Breast epithelium (tissue), 4 donors: ENCODE measurements around the gene CEACAM6. TPM values are rescaled to one million over a fixed set of nuclear protein-coding genes. Genes with fewer than 3 reads are reported as not detected.

Experiments
- DNase-seq, 2 donors: peaks; one replicate each; pipeline ENCODE4 v3.0.0-alpha.2; 2019; ENCODE audit warnings: low spot score in 2 of 2
- H3K27ac ChIP-seq, 2 donors: fragments of 200-600 bp; sonication (generic) in 1 of 2; one replicate each; pipeline ENCODE4 v1.5.1; 2016 to 2019; ENCODE audit warnings: mild to moderate bottlenecking in 1 of 2
- H3K27me3 ChIP-seq, 2 donors: fragments of 200-600 bp; sonication (generic) in 1 of 2; one replicate each; pipeline versions ENCODE4 v1.5.1 to v1.6.0; 2017 to 2019; ENCODE audit warnings: control low read depth in 1 of 2, mild to moderate bottlenecking in 1 of 2
- H3K36me3 ChIP-seq: fragments of 200-600 bp; one replicate; pipeline ENCODE4 v1.5.1; 2019
- H3K4me1 ChIP-seq, 2 donors: fragments of 200-600 bp; sonication (generic); one replicate each; pipeline ENCODE4 v1.5.1; 2016 to 2019; ENCODE audit warnings: control low read depth in 1 of 2
- H3K4me3 ChIP-seq, 3 donors: fragments of 200-600 bp; sonication (generic); 1 replicate in 2 of 3; 2 replicates in 1 of 3; pipeline ENCODE4 v1.5.1; 2016 to 2019; ENCODE audit warnings: mild to moderate bottlenecking in 3 of 3, moderate library complexity in 2 of 3
- H3K9me3 ChIP-seq, 2 donors: fragments of 200-600 bp; sonication (generic) in 1 of 2; one replicate each; pipeline ENCODE4 v1.5.1; 2016 to 2019; ENCODE audit warnings: control low read depth in 1 of 2
- POLR2A ChIP-seq: fragments of 450-650 bp; IDR thresholded peaks from one replicate; pipeline ENCODE4 v1.6.1; 2016; ENCODE audit warnings: antibody characterized with exemption, mild to moderate bottlenecking, moderate library complexity
- POLR2AphosphoS5 ChIP-seq, 3 donors: sonication (generic); formaldehyde crosslinking; IDR thresholded peaks; one replicate each; pipeline ENCODE4 v1.6.1; 2017; ENCODE audit warnings: antibody characterized with exemption in 3 of 3
- intact Hi-C: fragments of 100-400 bp; cut with DNase I; formaldehyde crosslinking; loops from one replicate; pipeline ENCODE4 v1.15.1; 2023; ENCODE audit warnings: low total_unique reads
- total RNA-seq, 3 donors: library from RNA; depleted of rRNA; stranded (reverse); fragments of >200 nt; gene quantifications; one replicate each; pipeline ENCODE4 v1.1.0, GENCODE V29; 2016
- TF ChIP-seq, protein P1 (sequence below), 3 donors: fragments of 450-650 bp; IDR thresholded peaks; one replicate each; pipeline ENCODE4 v1.5.1; 2016 to 2017; ENCODE audit warnings: antibody characterized with exemption in 3 of 3, mild to moderate bottlenecking in 3 of 3, moderate library complexity in 3 of 3

The CEACAM6 gene
- total RNA-seq, 3 donors from 2014 or later = 1.0 to 6.9 TPM; not detected in 1

DNA sequence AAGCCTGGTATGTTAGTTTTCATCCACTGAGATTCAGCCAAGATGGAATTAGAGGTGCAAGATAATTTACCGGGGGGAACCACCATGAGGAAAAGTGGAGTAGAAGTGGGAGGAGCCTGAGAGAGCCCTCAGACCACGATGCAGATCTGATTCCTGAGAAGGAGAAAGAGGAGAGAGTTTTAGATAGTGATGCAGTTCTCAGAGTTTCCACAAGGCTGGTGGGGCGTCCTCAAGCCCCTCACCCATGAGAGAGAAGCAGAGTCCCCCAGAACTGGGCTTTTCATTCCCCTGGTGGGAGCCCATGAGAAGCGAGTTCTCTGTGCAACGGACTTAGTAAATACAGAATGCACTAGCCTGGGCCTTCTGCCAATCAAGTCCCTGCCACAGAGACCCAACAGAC is 28.8 kb upstream of the CEACAM6 start:
- no peaks in the 10 kb centered on the region for H3K9me3 ChIP-seq
- no peaks in the 10 kb centered on the region for H3K4me1 ChIP-seq
- H3K36me3 ChIP-seq = no peaks in the 10 kb centered on the region
- H3K27ac ChIP-seq = no peak overlapping the region
- TF ChIP-seq, protein P1, sequence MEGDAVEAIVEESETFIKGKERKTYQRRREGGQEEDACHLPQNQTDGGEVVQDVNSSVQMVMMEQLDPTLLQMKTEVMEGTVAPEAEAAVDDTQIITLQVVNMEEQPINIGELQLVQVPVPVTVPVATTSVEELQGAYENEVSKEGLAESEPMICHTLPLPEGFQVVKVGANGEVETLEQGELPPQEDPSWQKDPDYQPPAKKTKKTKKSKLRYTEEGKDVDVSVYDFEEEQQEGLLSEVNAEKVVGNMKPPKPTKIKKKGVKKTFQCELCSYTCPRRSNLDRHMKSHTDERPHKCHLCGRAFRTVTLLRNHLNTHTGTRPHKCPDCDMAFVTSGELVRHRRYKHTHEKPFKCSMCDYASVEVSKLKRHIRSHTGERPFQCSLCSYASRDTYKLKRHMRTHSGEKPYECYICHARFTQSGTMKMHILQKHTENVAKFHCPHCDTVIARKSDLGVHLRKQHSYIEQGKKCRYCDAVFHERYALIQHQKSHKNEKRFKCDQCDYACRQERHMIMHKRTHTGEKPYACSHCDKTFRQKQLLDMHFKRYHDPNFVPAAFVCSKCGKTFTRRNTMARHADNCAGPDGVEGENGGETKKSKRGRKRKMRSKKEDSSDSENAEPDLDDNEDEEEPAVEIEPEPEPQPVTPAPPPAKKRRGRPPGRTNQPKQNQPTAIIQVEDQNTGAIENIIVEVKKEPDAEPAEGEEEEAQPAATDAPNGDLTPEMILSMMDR (IDR thresholded peaks at IDR 0.05) = no peak
- TF ChIP-seq POLR2A (no peak), POLR2AphosphoS5 (IDR thresholded peaks at IDR 0.05) (no peak)
- no peak for DNase-seq
- intact Hi-C loops = no loop called here
- H3K4me3 ChIP-seq = no peak overlapping the region
- peaks cover 0 to 16% of the 10 kb centered on the region in 2 donors for H3K27me3 ChIP-seq

DNA sequence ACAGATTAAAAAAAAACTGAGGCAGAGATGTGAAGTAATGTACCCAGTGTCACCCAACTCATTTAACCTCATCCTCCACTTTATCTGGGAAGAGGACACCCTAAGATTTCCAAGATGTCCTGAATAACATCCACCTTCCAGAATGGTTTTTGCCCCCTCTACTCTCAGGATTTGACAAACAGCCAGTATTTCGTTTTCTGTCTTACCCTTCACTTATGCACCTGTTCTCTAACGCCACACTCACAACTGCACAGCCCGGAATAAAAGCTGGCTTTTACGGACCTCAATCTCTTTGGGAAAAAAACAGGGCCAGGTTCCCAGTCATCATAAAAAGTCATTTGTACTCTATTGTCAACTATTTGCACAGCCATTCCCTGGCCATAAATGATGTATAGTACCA is 21.2 kb upstream of the CEACAM6 start:
- Histone ChIP-seq H3K27ac (peak overlapping the region in 1 of 2 donors; percentile 55), H3K36me3 (no peaks in the 10 kb centered on the region), H3K9me3 (no peaks in the 10 kb centered on the region), H3K27me3 (peaks cover 0 to 4% of the 10 kb centered on the region in 2 donors), H3K4me1 (no peaks in the 10 kb centered on the region), H3K4me3 (no peak overlapping the region)
- intact Hi-C loops = no loop called here
- no peak for DNase-seq
- TF ChIP-seq, protein P1 (IDR thresholded peaks at IDR 0.05) = no peak

DNA sequence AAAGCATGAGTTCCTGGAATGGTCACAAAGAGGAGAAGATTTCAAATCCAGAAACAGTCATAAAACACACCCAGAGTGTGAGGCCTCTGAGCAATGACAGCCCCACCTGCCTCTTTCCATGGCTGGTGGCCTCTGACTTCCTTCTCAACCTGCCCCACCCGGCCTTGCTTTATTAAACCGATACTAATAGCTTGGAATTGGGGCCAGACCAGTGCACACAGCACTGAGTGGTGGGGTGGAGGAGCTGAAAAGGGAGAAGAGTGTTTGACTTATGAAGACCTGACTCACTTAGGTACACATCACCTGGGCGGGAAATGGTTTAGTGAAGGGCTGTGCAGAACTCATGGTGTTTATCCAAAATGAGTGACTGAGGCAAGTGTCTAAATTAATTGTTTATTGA is 20.7 kb upstream of the CEACAM6 start:
- peak overlapping the region in 1 of 2 donors; percentile 55 for H3K27ac ChIP-seq
- intact Hi-C loops = no loop called here
- no peaks in the 10 kb centered on the region for H3K9me3 ChIP-seq
- no peaks in the 10 kb centered on the region for H3K36me3 ChIP-seq
- DNase-seq = no peak
- no peak overlapping the region for H3K4me3 ChIP-seq
- peaks cover 0 to 4% of the 10 kb centered on the region in 2 donors for H3K27me3 ChIP-seq
- TF ChIP-seq POLR2AphosphoS5 (IDR thresholded peaks at IDR 0.05) (no peak), POLR2A (no peak)
- TF ChIP-seq, protein P1 (IDR thresholded peaks at IDR 0.05) = no peak
- no peaks in the 10 kb centered on the region for H3K4me1 ChIP-seq

DNA sequence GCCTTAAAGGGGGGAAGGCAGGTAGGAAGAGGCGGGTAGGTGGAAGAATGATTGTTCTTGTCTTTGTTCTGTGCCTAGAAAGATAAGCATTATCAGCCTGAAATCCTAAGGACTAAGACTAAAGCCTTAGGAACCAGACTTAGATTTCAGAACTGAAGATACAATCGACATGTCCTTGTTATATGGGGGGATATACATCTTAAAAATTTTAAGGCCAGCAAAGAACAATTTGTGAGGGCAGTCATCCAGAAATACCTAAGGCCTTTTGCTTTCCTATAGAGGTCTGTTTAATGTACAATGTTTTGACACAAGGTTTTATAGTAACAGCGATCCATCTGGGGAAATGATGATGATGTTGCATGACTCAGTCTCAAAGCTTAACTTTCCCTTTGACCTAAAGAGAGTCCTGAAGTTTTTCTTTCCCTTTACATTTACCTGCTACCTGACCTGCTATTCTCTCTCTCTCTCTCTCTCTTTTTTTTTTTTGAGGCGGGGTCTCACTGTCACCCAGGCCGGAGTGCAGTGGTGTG is 20.2 kb upstream of the CEACAM6 start:
- Histone ChIP-seq H3K9me3 (no peaks in the 10 kb centered on the region), H3K4me3 (no peak overlapping the region), H3K36me3 (no peaks in the 10 kb centered on the region), H3K27ac (peak overlapping the region in 1 of 2 donors; percentile 55), H3K4me1 (no peaks in the 10 kb centered on the region), H3K27me3 (peaks cover 0 to 4% of the 10 kb centered on the region in 2 donors)
- TF ChIP-seq, protein P1 (IDR thresholded peaks at IDR 0.05) = no peak
- no peak for TF ChIP-seq POLR2AphosphoS5 (IDR thresholded peaks at IDR 0.05)
- no peak for TF ChIP-seq POLR2A
- intact Hi-C loops = no loop called here
- no peak for DNase-seq

DNA sequence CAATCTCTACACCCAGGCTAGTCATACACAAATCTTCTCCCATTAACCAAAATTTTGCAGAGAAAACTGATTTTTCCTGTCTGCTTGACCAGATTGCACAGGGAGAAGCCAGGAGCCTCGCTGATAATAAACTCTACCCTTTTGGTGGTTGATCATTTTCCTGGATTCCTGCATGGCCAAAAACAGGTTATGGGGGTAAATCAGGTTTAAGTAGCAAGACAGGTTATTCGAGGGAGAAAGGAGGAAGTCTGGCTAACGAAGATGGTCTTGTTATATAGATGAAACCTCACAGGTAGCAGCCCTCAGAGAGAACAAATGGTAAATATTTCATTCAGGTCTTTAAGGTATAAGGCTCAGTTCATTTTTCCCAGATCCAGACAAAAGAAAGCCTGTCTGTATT is 16.0 kb upstream of the CEACAM6 start:
- no peak for DNase-seq
- Histone ChIP-seq H3K27me3 (no peaks in the 10 kb centered on the region), H3K9me3 (no peaks in the 10 kb centered on the region), H3K4me1 (no peaks in the 10 kb centered on the region), H3K36me3 (no peaks in the 10 kb centered on the region), H3K27ac (no peak overlapping the region), H3K4me3 (no peak overlapping the region)
- intact Hi-C loops = no loop called here
- TF ChIP-seq POLR2A = no peak
- TF ChIP-seq POLR2AphosphoS5 (IDR thresholded peaks at IDR 0.05) = no peak
